CD4-positive, alpha-beta T cell treated with Interleukin-1 beta for 1 hour (primary cell): Measurements from ENCODE around the gene PPFIA1.
A peak's percentile ranks its signal among the peaks of the same experiment; 100 is the strongest.

Experiments
- DNase-seq, 2 donors: peaks; one replicate each; pipeline ENCODE4 v3.0.0-alpha.2; 2020 to 2022

Gene PPFIA1

DNA sequence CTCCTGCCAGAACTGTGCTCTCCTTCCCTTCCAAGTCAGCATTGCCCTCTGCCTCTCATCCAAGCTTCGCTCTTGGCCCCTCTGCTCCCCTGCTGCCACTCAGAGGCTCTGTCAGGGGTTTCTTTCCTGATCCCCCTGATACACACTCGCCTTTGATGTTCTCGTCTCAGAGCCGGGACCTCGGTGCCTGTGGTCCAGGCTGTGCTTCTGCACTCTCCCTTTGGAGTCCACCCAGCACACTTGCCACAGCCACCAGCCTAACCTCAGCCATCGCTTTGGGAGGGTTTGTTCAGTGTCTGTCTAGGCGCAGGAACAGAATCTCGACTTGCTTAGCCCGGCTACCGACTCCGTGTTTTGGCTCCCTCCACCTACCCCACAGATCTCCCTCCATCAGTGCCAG lies 29.1 kb downstream of the PPFIA1 start:
- no peak for DNase-seq

DNA sequence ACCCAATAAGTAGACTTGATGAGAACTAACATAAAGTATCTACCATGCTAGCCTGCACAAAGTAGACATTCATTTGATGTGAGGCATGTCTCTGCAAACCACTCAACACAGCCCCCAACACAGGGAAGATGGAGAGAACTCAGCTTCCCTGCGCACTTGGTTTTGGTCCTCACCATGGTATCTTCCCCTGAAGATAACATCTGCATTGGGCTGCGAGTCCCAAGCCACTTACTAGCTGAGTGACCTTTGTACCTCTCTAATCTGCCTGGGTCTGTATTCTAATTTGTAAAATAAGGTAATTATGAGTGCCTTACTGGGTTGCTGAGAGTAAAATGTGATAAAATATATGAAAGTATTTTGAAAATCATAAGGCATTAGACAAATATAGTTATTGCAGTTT lies 30.7 kb downstream of the PPFIA1 start:
- DNase-seq = no peak

DNA sequence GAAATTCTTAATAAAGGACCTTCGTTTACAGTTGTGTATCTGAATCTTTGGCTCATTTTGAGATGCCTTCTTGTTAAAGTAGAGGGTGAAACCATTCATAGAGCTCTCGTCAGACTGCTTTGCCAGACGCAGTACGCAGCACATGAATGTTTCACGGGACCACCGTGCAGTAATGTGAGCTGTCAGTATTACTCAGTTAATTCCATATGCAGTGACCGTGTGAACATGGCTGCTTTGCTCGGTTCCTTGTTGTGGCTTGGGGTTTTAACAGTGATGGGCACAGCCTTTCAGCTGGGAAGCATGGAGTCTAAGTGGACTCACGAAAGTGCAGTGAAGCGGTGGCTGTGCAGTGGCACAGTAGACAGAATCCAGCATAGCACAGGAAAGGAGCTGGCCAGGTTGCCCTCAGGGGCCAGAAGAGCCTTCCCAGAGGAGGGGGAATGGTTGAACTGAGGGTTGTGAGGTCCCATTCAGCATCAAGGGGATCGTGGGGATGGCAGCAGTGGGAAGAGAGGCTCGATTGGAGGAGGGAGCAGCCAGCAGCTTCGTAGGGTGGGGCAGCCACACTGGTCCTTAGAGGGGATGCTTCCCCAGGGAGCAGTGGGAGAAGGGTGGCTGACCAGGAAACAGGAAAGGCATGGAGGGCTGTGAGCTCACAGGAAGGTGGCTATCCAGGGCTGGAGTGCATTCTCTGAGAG lies 31.4 kb downstream of the PPFIA1 start:
- no peak for DNase-seq

DNA sequence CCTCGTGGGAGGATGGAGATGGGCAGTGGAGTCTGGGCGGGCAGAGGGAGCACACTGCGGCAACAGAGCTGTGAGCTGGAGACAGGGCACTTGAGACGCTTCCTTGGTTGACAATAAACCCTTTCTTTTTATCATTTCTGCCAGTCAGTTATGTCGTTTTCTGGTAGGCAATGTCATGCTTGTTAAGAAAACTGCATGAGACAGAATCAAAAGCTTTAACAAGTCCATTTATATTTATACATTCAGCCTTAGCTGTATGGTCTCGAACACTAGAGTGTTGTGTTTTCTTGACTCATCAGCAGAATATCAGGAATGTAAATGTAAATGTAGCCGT lies 31.9 kb downstream of the PPFIA1 start:
- no peak for DNase-seq

DNA sequence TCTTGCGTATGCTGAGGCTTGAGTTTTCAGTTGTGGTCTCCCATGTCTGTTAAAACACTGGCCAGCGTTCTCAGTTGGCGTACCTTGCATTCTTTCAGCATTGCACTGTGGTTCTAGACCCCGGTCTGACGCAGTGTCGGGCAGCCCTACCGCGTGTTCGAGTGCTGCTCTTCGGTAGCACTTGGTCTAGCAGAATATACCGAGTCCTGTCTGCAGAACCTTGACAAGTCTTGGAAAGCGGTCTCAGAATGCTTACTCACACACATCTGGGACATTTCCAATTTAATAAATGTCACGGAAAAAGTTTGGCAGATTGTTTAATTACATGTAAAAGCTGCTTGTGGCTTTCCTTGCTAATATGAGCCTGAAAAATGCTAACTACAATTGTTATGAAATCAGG lies 32.6 kb downstream of the PPFIA1 start:
- no peak for DNase-seq

DNA sequence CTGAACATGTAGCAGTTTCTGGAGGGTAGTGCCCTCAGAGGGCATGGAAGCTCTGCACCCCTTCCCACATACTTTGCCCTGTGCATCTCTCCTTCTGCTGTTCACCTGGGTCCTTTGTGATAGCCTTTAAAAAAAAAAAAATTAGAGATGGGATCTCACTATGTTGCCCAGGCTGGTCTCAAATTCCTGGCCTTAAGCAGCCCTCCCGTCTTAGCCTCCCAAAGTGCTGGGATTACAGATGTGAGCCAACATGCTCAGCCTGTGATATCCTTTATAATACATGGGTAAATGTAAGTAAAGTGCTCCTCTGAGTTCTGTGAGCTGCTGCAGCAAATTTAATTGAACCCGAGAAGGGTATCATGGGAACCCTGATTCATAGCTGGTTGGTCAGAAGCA lies 33.7 kb downstream of the PPFIA1 start:
- DNase-seq = no peak

DNA sequence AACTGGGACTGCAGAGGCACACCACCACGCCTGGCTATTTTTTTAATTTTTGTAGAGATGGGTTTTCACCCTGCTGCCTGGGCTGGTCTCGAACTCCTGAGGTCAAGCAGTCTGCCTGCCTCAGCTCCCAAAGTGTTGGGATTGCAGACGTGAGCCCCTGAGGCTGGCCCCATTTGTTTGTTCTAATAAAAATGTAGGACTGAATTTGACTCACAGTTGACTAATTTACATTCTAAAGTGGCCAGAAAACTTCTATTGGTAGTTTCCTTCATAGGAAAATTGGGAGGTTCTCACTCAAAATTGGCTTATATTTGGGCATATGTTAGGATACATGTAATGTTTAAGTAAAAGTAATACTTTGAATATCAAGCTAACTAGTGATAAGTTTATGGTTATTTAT lies 35.0 kb downstream of the PPFIA1 start:
- no peak for DNase-seq

DNA sequence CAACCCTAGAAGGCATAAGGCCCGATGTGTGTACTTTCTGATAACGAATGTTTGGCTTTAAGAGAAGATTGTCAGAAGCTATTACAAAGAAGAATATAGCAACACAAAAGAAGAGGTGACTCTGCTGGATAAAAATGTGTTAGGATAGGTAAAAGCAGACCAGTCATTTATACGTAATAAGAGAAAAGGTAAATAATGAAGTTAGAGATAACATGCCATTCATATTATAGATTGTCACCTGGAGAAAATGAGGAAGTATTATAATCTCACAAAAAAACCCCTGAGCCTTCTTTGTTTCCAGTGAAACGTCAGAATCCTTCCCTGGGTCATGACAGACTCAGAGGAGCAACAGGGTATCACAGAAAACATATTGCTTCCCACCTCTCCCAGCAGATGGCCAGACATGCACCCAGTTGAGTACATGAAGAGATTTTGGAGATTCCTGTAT lies 36.1 kb downstream of the PPFIA1 start:
- DNase-seq = no peak

DNA sequence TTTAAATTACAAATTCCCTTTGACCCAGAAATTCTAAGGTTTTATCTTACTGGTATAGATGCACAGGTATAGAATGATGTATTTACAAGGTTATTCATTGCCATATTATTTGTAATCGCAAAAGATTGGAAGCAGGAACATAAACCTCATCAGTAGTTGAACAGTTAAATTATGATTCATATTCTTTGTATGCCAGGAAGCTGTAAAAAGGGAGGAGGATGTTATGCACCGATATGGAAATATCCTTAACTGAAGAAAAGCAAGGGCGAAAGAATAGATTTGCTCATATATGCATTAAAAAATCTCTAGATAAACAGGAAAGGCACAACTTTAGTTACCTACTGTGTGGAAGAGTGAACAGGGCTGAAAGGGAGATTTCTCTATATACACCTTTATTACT lies 36.7 kb downstream of the PPFIA1 start:
- DNase-seq = no peak

DNA sequence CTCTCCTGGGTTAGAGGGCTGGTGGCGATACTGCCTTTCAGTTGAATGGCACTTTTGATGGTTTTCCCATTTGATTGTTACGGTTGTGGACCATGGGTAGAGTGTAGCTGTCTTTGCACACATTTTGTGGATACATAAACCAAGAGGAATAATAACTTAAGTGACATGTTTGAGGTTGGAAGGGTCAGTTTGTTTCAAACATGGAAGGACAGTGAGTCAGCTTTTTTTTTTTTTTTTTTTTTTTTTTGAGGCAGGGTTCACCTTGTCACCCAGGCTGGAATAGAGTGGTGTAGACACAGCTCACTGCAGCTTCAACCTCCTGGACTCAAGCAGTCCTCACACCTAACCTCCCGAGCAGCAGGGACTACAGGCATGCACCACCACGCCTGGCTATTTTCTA lies 41.1 kb downstream of the PPFIA1 start:
- no peak for DNase-seq

DNA sequence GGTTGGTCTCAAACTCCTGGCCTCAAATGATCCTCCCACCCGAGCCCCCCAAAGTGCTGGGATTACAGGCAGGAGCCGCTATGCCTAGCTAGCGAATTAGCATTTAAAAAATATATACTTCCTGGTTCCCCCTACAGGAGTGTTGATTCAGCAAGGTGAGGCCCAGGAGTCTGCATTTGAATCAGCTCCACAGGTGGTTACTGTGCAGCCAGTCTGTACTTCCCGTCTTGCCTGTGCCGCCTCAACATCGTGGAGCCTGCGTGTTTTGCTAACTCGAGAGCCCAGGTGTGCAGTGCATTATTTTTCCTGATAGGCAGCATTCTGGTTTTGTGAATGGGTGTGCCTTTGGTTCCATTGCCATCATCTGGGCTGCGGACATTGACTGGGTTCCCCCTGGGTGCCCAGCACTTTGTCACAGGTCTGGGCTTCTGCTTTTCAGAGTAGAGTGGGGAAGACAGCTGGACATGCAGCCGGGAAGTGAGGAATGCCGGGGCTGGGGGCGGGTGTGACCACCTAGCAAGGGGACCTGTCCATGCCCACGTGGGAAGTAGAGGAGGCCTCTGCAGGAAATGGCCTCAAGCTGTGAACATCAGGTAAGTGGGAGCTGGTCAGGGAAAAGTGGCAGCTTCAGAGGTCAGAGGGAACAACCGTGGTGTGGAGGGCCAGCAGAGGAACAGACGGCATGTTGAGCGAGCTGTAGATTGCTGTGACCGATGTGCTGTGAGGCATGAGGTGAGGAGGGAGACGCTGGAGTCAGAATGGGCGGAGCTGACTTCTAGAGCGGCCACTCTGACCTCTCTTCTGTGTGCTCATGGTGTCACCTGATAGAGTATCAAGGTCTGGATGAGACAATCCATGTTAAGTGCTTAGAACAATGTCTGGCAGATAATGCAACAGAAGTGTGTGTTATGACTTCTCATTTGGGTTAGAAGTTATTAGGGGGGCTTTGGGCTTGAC lies 42.2 kb downstream of the PPFIA1 start:
- no peak for DNase-seq

DNA sequence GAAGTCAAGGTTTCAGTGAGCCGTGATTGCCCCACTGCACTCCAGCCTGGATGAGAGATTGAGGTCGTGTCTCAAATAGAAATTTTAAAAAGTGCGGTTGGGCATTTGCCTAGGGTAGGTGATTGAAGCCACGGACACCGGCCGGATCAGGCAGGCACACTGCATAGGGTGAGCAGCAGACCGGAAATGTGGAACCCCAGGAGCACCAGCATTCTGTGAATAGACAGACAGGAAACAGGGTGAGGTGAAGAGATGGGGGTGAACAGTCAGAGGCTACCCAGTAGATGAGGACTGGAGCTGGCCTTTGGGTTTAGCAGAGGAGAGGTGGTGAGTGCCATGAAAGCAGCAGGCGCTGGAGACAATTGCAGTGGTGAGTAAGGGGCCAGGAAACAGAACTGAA lies 43.5 kb downstream of the PPFIA1 start:
- no peak for DNase-seq

DNA sequence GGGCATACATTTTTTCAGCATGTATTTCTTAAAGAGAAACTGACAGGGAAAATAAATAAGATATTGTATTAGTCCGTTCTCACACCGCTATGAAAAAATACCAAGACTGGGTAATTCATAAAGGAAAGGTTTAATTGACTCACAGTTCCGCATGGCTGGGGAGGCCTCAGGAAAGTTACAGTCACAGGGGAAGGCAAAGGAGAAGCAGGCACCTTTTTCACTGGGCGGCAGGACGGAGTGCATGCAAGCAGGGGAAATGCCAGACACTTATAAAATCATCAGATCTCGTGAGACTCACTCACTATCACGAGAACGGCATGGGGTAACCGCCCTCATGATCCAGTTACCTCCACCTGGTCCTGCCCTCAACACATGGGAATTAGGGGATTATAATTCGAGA lies 44.2 kb downstream of the PPFIA1 start:
- peak in 1 of 2 donors; percentile 49 for DNase-seq

DNA sequence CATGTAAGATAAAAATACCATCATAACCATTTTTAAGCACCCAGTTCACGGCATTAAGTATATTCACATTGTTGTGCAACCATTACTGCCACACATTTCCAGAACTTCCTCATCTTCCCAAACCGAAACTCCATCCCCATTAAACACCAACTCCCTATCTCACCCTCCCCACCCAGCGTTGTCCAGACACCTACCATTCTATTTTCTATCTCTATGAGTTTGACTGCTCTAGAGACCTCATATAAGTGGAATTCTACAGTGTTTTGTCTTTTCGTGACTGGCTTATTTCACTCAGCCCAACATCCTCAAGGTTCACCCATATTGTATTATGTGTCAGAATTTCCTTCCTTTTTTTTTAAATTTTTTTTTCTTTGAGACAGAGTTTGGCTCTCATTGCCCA lies 45.2 kb downstream of the PPFIA1 start:
- no peak for DNase-seq

DNA sequence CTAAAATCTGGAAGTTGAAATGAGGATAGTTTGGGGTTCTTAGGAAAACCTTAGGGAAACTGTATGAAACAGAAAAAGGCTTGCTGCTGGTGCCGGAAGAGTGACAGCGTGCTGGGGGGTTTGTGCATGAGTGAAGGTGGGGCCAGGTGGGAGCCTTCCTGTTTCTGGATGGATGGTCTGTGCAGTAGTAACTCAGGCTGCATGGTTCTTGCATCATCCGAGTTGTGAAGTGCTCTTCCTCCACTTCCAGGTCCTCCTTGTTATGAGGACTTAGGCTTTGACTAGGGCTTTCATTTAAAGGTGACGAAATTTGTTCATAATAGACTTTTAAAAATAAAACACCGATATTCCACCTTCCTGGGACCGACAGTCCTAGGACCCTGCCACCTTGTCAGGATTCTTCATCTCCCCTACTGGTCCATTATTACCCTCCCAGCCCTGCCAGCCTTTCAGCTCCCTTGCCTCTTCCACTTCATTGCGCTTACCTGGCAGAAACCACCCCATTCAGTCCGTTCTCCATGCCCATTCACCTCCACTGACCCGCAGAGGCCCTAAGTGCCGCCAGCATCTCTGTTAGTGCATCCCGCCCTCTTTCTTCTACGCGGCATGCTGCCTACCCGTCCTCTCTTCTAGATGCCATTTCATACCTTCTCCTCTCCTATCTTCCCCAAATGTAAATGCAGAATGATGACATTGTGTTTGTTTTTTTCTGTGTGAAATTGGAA lies 47.3 kb downstream of the PPFIA1 start:
- DNase-seq = no peak

DNA sequence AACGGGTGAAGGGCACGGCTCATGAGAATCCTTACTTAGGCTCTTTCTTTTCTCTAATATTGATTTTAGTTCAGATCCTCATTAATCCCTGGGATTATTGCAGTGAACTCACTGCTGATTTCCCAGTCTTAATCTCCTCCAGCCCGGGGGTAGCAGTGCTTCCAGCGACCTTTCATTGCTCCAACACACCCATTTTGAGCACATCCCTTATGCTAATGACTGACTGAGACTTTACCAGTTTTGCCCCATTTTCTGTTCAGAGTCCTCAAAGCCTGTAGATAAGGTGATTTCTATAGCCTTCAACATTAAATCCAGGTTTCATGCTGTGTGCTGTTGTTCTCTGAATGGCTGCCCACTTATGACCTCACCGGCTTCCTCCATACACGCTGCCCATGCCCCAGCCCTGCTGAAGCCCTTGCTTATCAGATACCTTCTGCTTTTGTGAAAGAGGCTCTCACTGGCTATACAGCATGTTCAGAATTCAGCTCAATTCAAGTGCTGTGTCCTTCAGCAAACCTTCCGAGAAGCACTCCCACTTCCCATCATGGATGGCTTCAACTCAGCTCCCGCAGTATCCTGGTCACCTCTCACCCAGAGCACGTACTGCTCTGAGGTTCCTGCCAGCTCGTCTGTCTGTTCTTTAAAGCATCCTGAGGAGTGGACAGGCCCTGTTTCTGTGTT lies 49.0 kb downstream of the PPFIA1 start:
- DNase-seq = no peak

DNA sequence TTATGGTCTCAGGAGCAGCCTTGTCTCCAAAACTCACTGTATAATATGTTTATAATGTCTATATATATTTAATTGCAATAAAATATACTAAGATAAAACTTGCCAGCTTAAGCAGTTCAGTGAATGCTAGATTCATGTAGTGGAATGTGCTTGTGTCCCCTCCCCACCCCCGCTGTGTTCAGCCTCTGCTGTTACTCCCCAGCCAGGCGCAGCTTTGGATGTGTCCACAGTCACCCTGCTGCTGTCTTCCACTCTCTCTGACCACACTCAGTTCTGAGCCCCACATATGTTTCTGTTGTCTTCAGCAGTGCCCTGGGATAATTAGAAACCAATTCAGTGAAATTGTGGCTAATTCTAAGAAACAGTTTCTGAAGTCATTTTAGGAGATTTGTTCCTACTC lies 52.2 kb downstream of the PPFIA1 start:
- no peak for DNase-seq

DNA sequence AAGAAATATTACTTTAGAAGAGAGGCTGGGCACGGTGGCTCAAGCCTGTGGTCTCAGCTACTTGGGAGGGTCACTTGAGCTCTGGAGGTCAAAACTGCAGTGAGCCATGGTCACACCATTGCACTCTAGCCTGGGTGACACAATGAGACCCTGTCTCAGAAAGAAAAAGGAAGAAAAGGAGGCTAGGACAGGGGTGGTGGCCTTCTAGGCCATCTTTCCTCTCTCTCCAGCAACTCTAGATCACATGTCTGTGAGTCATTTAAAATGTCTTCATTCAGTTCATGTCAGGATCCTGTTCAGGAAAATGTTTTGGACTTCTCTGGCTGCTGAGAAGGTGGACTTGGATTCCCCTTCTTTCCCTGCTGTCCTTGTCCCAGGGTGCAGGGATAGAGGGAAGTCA lies 53.3 kb downstream of the PPFIA1 start:
- peak in 1 of 2 donors; percentile 12 for DNase-seq

DNA sequence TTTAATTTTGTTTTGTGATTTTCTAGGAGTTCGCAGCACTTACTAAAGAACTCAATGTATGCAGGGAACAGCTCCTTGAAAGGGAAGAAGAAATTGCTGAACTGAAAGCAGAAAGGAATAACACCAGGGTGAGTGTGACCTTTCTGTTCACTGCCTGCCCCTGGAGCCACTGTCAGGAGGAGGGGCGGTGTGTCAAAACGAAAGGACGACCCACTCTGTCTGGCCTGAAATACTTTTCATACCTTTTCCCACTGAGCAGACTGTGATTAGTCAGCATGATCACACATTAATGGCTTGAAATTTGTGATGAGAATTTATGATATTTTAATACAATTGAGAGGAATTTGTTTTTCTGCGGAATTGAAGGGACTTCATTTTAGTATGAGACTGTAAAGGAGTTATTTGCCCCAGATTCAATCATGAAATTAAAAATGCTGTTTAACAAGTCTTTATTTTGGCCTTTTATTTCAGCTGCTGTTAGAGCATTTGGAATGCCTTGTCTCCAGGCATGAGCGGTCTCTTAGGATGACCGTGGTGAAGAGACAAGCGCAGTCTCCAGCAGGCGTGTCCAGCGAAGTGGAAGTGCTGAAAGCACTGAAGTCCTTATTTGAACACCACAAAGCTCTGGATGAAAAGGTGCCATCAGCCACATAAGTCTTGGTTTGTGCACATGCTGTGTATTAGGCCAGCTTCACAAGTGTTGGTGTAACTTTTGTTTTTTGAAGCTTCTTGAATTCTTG lies 54.1 kb downstream of the PPFIA1 start:
- DNase-seq = no peak

DNA sequence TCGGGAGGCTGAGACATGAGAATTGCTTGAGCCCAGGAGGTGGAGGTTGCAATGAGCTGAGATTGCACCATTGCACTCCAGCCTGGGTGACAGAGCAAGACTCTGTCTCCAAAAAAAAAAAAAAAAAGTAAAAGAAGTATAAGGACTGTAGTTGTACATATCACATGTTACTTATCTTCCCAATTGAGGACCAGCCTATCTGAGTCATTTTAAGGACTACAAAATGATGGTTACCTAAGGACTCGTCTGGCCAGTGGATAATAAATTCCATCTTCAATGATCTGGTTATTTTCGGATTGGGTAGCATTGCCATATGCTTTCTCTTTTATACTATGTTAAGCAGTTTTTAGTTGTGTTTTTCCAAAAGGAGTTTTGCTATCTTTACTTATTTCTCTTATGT lies 55.3 kb downstream of the PPFIA1 start:
- DNase-seq = no peak

DNA sequence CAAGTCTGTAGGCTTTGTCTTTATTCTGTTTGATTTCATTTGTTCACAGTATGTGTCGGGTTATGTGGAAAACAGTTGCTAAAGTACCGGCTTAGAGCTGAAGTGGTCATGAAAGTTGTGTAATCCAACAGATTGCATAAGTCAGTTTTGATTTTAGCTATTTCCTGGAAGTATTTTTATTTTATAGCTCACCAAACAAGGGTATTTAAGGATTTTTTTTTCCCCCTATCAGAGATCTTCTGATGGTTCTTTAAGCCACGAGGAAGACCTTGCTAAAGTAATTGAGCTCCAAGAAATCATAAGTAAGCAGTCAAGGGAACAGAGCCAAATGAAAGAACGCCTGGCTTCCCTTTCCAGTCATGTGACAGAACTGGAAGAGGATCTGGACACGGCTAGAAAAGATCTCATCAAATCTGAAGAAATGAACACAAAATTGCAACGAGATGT lies 55.9 kb downstream of the PPFIA1 start:
- DNase-seq = no peak

DNA sequence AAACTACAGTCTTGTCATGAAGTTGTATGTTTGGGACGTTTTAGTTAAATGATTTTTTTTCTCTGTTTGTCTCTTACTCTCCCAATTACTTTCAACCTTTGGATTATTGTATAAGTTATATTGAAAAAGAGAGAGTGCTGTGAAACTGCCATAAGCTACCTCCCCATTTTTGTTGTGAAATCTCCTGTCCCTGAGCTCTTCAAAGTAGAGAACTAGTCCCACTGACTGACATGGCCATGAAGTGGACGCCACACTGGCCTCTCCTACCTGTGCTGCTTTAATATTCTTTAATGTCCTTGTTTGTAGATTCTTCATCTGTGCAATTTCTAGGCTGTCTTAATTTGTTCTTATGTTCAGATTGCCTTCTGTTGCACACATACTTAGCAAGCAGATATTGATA lies 56.3 kb downstream of the PPFIA1 start:
- no peak for DNase-seq
